Measurements from ENCODE around the gene GNAQ. TPM values are rescaled to one million over a fixed set of nuclear protein-coding genes. Genes with fewer than 3 reads are reported as not detected.

GNAQ gene
- total RNA-seq, 1 experiment from 2014 or later, result 7.7 TPM

- no peak for DNase-seq (ENCODE audit: low spot score)
These were observed 214.8 kb downstream of the GNAQ start for GRCh38 chr9:77816641-77817341.

DNA sequence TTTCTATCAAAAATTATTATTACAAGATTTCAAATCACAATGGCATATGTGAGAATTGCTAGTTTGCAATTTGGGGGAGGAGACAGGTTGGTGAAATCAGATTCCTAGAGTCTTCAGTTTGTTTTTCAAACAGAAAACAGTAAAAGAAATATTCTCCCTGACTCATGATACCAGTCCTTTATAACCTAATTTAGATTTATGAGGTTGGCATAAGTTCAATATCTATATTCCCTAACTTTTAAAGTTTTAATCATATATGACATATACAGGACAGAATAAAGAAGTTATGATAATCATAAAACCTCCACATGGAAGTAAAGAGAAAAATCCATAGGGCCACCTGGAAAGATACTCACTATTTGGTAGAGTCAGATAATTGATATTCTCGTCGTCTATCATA is 216.4 kb downstream of the GNAQ start:
- no peak for DNase-seq (ENCODE audit: low spot score)

- DNase-seq (ENCODE audit: low spot score), result peak; percentile 45
These were observed 219.8 kb downstream of the GNAQ start for GRCh38 chr9:77811832-77812231.

GRCh38 chr9:77810637-77811119 is 220.9 kb downstream of the GNAQ start:
- no peak for DNase-seq (ENCODE audit: low spot score)

GRCh38 chr9:77810047-77810446 is 221.6 kb downstream of the GNAQ start:
- no peak for DNase-seq (ENCODE audit: low spot score)

DNA sequence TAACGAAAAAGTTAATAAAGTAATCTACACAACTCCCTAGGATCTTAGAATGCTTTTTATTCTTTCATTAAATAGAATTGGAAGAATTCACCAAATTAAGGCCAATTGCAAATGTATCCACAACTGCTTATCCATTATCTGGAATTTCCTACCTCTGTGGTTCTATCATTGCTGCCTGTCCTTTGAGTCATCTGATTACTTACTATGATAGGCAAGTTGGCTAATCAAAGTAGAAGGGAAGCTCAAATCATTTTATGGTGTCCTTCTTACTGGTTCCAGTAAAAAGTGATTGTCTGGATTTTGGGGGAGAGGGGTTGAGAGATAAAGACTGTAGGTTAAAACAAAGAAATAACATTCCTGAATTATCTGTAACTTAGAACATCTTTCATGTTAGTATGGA is 222.1 kb downstream of the GNAQ start:
- no peak for DNase-seq (ENCODE audit: low spot score)

GRCh38 chr9:77808751-77809081 is 222.9 kb downstream of the GNAQ start:
- no peak for DNase-seq (ENCODE audit: low spot score)

DNA sequence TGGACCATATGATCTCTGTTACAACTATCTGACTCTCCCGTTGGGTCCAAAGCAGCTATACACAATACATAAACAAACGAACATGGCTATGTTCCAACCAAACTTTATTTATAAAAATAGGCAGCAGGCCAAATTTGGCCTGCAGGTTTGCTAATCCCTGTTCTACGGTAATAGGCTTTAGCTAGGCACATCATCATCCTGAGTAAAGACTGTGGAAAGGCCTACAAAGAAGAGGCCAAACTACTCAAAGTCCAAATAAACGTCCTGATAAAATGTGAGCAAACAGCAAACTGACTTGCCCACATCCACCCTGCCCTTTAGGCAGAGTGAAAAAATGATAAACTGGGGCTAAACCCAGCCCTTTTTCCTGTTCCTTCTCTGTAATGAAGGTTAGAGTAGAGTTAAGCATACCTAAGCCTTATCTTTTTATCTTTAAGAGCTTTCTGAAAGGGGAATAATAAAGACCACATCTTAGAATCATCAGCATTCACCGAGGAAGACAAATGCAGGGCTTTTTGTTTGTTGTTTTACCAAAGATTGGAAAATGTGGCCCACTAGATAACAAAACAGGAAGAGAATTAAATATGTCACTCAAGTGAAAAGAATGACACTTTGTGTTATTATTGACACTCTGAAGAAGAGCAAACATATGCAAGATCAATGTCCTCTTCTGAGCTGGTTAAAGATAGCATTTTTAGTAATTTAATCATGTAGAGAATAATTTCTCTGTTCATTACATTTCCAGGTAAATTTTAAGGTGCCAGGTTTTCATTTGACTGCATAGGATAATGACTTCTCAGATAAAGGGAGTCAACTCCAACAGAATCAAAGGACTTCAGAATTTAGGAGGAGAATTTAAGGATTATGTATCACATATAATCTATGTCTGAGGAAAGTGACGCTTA is 223.5 kb downstream of the GNAQ start:
- peak; percentile 63 for DNase-seq (ENCODE audit: low spot score)

- DNase-seq (ENCODE audit: low spot score), result peak; percentile 52
These were observed 224.3 kb downstream of the GNAQ start for GRCh38 chr9:77807281-77807683.

- no peak for DNase-seq (ENCODE audit: low spot score)
These were observed 224.9 kb downstream of the GNAQ start for GRCh38 chr9:77806741-77807140.

DNA sequence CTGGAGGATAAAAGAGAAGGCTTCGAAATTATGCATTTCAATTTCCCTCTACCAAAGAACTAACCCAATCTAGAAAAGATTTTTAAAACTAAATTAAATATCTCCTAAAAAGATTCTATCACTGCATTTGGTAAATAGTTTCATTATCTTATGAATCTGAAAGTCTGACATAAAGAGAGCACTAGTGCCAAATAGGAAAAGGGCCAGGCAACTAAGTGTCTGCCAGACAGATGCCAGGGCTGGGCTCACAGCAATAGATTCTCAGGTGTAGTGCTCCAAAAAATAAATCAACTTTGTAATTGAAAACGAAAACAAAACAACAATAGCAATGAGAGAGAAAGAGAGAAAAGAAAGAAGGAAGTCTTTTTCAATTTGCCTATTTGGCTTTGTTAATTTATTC is 225.8 kb downstream of the GNAQ start:
- DNase-seq (ENCODE audit: low spot score), result no peak

GRCh38 chr9:77803423-77803822 is 228.2 kb downstream of the GNAQ start:
- no peak for DNase-seq (ENCODE audit: low spot score)

DNA sequence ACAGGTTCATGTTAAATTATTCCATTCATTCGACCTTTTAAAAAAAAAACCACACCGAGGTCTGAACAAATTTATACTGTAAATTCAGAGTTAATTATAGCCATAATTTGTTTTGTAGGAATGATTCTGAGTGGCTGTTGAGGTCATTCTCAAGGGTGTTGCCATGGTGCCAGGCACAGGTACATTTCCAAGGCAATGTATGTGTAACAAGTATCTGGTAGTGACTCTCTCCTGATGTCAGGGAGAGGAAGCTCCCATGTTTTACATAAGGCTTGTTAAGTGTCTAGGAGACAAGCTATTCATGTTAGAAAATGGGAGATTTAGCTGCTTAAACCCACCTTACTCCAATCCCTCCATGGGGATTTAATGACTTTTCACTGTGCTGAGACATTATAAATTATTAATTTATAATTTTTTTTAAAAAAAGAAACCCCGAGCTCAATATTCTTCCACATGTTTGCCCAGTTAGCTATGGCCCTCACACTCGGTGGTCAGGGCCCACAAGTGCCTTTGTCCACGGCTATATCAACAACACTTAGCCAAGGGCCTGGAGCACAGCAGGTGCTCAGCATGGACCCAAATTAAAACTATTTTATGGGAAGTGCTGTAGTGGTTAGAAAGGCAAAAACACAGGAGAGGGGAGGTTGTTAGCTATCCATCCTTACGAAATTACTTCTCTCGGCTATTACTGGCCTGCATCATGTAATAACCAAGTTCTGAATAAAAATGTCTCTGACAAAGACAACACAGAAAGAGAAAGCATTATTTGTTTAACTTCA is 228.9 kb downstream of the GNAQ start:
- DNase-seq (ENCODE audit: low spot score), result no peak

DNA sequence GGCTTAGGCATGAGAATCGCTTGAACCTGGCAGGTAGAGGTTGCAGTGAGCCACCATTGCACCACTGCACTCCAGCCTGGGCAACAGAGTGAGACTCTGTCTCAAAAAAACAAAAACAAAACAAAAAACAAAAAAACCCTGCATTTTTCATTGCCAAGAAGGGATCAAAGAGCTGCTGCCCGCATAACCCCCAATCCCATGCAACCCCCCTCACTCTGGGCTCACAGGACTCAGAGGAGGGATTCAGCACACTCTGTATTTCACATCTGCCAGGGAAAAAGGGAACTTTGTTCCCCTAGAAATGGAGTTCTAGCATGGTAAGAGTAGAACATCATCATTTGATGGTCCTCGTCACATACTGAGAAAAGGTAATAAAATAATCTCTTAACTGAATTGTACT is 229.5 kb downstream of the GNAQ start:
- no peak for DNase-seq (ENCODE audit: low spot score)

DNA sequence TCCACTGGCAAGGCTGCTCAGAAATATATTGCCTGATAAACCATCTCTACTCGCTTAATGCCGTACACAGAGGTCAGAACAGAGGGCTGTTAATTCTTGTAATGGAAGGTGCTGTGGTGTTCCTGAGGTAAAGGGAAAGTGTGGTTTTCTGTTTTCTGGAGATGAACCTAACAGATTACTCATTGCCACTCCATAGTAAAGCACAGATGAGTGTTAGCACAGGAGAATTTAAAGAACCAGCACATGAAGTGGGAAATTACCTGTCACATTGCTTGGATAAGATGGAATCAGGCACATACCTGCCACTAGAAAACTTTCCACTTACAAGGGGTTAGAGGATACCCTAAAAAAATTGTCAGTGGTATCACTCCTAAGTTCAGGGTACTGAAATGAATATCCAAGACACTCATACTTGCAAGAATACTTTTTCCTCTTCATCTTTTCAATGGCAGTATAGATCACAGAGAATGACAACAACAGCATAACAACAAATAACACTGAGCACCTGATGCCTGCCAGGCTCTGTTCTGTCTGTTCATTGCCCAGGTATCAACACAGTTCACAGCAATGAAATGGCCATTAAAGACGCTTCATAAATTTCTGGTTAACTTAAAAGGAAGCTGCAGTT is 230.6 kb downstream of the GNAQ start:
- no peak for DNase-seq (ENCODE audit: low spot score)

- no peak for DNase-seq (ENCODE audit: low spot score)
These were observed 233.5 kb downstream of the GNAQ start for GRCh38 chr9:77798140-77798539.

- DNase-seq (ENCODE audit: low spot score), result no peak
These were observed 236.6 kb downstream of the GNAQ start for GRCh38 chr9:77794985-77795384.

- peak; percentile 29 for DNase-seq (ENCODE audit: low spot score)
These were observed 237.8 kb downstream of the GNAQ start for GRCh38 chr9:77793849-77794248.

GRCh38 chr9:77789891-77790290 is 241.7 kb downstream of the GNAQ start:
- no peak for DNase-seq (ENCODE audit: low spot score)

DNA sequence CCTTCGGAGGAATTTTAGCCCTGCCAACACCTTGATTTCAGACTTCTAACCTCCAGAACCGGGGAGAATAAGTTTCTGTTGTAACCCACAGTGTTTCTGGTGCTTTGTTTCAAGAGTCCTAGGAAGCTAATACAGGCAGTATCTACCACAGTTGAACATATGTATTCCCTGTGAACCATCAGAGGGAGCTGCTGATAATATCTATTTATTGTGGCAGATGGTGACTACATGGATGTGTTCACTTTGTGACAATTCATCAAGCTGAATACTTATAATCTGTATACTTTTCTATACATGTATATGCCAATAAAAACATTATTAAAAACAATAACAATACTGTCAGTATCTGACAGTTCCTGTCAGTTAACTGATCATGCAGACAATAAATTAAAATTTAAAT is 246.3 kb downstream of the GNAQ start:
- DNase-seq (ENCODE audit: low spot score), result no peak

- no peak for DNase-seq (ENCODE audit: low spot score)
These were observed 248.1 kb downstream of the GNAQ start for GRCh38 chr9:77783518-77783917.

GRCh38 chr9:77779010-77779409 is 252.6 kb downstream of the GNAQ start:
- no peak for DNase-seq (ENCODE audit: low spot score)
